OCI-LY7 (cell line): ENCODE data around the gene LDAH.

Experiments used
- EZH2phosphoT487 ChIP-seq: fragments of 200-600 bp; sonication (generic); IDR thresholded peaks from 2 replicates; pipeline ENCODE4 v1.6.1; 2018; ENCODE audit warnings: low read depth, borderline replicate concordance, mild to moderate bottlenecking, mixed run types, antibody characterized with exemption, low read length, moderate library complexity, mixed read lengths
- TF ChIP-seq, protein P1 (sequence below): fragments of 200-600 bp; sonication (generic); conservative IDR thresholded peaks from 2 replicates; pipeline ENCODE4 v1.5.1; 2014; ENCODE audit warnings: mild to moderate bottlenecking, antibody characterized with exemption, low read length, moderate library complexity, mixed read lengths

GRCh38 chr2:20723543-20723942, 99.4 kb downstream of the LDAH start:
- TF ChIP-seq, protein P1, sequence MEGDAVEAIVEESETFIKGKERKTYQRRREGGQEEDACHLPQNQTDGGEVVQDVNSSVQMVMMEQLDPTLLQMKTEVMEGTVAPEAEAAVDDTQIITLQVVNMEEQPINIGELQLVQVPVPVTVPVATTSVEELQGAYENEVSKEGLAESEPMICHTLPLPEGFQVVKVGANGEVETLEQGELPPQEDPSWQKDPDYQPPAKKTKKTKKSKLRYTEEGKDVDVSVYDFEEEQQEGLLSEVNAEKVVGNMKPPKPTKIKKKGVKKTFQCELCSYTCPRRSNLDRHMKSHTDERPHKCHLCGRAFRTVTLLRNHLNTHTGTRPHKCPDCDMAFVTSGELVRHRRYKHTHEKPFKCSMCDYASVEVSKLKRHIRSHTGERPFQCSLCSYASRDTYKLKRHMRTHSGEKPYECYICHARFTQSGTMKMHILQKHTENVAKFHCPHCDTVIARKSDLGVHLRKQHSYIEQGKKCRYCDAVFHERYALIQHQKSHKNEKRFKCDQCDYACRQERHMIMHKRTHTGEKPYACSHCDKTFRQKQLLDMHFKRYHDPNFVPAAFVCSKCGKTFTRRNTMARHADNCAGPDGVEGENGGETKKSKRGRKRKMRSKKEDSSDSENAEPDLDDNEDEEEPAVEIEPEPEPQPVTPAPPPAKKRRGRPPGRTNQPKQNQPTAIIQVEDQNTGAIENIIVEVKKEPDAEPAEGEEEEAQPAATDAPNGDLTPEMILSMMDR: no peak
- no peak for TF ChIP-seq EZH2phosphoT487
